Measurements from ENCODE around the gene MAFG. TPM values are rescaled to one million over a fixed set of nuclear protein-coding genes. Genes with fewer than 3 reads are reported as not detected.
A peak's percentile ranks its signal among the peaks of the same experiment; 100 is the strongest.

MAFG gene
- total and polyA plus RNA-seq, 9 of the 15 experiments (the other 6 are each of a cell fraction or from before 2014, with no cell fraction given), result 1.1 to 58.1 (median 24.9) TPM

GRCh38 chr17:81912441-81913309, 14.9 kb downstream of the MAFG start (continued):
- peak; percentile 65 for TF ChIP-seq ARID1B (IDR thresholded peaks at IDR 0.05)
- peak; percentile 57; the same call in 1 of the 2 replicates for TF ChIP-seq ZSCAN32 (CRISPR knock-in tag; IDR thresholded peaks at IDR 0.05)
- peak; percentile 80; the same call in 1 of the 2 replicates for TF ChIP-seq CTBP1 (IDR thresholded peaks at IDR 0.05; ENCODE audit: borderline replicate concordance)
- TF ChIP-seq NR2C1 (IDR thresholded peaks at IDR 0.05), result no peak
- TF ChIP-seq NR2C1 (tag; IDR thresholded peaks at IDR 0.05), result peak; percentile 40; the same call in 1 of the 2 replicates
- no peak for TF ChIP-seq RREB1 (CRISPR knock-in tag; IDR thresholded peaks at IDR 0.05)
- TF ChIP-seq ZBTB2 (IDR thresholded peaks at IDR 0.05), result peak; percentile 62; the same call in 1 of the 2 replicates
- peak in 1 of 2 experiments; percentile 59; a peak in 1 of 4 replicates for TF ChIP-seq RCOR1 (IDR thresholded peaks at IDR 0.05; ENCODE audit: borderline replicate concordance in 1 of 2, low read depth in 2 of 2, low read length in 2 of 2)
- TF ChIP-seq STAT5A (IDR thresholded peaks at IDR 0.05; ENCODE audit: borderline replicate concordance, low read length), result no peak
- TF ChIP-seq JUN (IDR thresholded peaks at IDR 0.05; ENCODE audit: borderline replicate concordance, low read depth, low read length), result peak; percentile 93
- TF ChIP-seq JUN (CRISPR knock-in tag; IDR thresholded peaks at IDR 0.05; ENCODE audit: borderline replicate concordance), result no peak
- TF ChIP-seq BCLAF1 (IDR thresholded peaks at IDR 0.05; ENCODE audit: borderline replicate concordance in 1 of 2, control insufficient read depth in 1 of 2, low read depth in 2 of 2, low read length in 1 of 2), result no peak
